Calu3 (cell line): ENCODE results near the gene GRAMD4. TPM values are rescaled to one million over a fixed set of nuclear protein-coding genes. Genes with fewer than 3 reads are reported as not detected.

ENCODE experiments used
- BruUV-seq: library from RNA; stranded (reverse); fragments of 400-500 nt; replicated peaks from 2 replicates; lab custom pipeline; 2021; lab: Mats Ljungman, UMichigan
- CTCF ChIA-PET: fragments of 300-600 bp; sonication (Branson Sonifier 250); formaldehyde crosslinking; loops from one replicate; lab custom pipeline; 2022; ENCODE audit warnings: antibody characterized with exemption; lab: Charles Lee
- DNase-seq: peaks from one replicate; pipeline ENCODE4 v3.0.0; 2022
- H3K27ac Mint-ChIP-seq: one replicate; pipeline ENCODE4 v1.8.0; 2022; ENCODE audit warnings: mixed read lengths; ENCODE audit not compliant: unreplicated experiment
- H3K27me3 Mint-ChIP-seq: one replicate; pipeline ENCODE4 v1.8.0; 2022; ENCODE audit warnings: mixed read lengths; ENCODE audit not compliant: unreplicated experiment
- H3K36me3 Mint-ChIP-seq: one replicate; pipeline ENCODE4 v1.8.0; 2022; ENCODE audit warnings: mild to moderate bottlenecking, moderate library complexity, mixed read lengths; ENCODE audit not compliant: insufficient read depth, unreplicated experiment
- H3K4me1 Mint-ChIP-seq: one replicate; pipeline ENCODE4 v1.8.0; 2022; ENCODE audit warnings: mild to moderate bottlenecking, low read depth, mixed read lengths; ENCODE audit not compliant: unreplicated experiment
- H3K4me3 Mint-ChIP-seq: one replicate; pipeline ENCODE4 v1.8.0; 2022; ENCODE audit warnings: mild to moderate bottlenecking, low read depth, moderate library complexity, mixed read lengths; ENCODE audit not compliant: unreplicated experiment
- H3K9me3 Mint-ChIP-seq: one replicate; pipeline ENCODE4 v1.8.0; 2022; ENCODE audit warnings: low read depth, mixed read lengths; ENCODE audit not compliant: unreplicated experiment
- intact Hi-C: fragments of 100-400 bp; cut with micrococcal nuclease; formaldehyde crosslinking; loops from one replicate; pipeline ENCODE4 v1.10.0; 2022; ENCODE audit not compliant: unreplicated experiment
- total RNA-seq: library from RNA; stranded (reverse); gene quantifications from 2 replicates; pipeline ENCODE4 v1.2.3, GENCODE V29; 2022
- TF ChIP-seq, protein P1 (sequence below): fragments of 200-600 bp; IDR thresholded peaks from one replicate; pipeline ENCODE4 v1.8.0; 2022; ENCODE audit warnings: antibody characterized with exemption; ENCODE audit not compliant: unreplicated experiment

The GRAMD4 gene
- total RNA-seq, 1 experiment from 2014 or later = 61.2 TPM

DNA sequence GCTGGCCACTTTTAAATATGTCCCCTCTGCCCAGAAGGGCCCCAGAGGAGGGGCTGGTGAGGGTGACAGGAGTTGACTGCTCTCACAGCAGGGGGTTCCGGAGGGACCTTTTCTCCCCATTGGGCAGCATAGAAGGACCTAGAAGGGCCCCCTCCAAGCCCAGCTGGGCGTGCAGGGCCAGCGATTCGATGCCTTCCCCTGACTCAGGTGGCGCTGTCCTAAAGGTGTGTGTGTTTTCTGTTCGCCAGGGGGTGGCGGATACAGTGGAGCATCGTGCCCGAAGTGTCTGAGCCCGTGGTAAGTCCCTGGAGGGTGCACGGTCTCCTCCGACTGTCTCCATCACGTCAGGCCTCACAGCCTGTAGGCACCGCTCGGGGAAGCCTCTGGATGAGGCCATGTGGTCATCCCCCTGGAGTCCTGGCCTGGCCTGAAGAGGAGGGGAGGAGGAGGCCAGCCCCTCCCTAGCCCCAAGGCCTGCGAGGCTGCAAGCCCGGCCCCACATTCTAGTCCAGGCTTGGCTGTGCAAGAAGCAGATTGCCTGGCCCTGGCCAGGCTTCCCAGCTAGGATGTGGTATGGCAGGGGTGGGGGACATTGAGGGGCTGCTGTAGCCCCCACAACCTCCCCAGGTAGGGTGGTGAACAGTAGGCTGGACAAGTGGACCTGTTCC is 46.5 kb downstream of the GRAMD4 start:
- intact Hi-C loops = loop anchor here (10.0 kb wide), 2 partner anchors 62 to 102 kb away; no protein-coding TSS in a partner anchor
- TF ChIP-seq, protein P1, sequence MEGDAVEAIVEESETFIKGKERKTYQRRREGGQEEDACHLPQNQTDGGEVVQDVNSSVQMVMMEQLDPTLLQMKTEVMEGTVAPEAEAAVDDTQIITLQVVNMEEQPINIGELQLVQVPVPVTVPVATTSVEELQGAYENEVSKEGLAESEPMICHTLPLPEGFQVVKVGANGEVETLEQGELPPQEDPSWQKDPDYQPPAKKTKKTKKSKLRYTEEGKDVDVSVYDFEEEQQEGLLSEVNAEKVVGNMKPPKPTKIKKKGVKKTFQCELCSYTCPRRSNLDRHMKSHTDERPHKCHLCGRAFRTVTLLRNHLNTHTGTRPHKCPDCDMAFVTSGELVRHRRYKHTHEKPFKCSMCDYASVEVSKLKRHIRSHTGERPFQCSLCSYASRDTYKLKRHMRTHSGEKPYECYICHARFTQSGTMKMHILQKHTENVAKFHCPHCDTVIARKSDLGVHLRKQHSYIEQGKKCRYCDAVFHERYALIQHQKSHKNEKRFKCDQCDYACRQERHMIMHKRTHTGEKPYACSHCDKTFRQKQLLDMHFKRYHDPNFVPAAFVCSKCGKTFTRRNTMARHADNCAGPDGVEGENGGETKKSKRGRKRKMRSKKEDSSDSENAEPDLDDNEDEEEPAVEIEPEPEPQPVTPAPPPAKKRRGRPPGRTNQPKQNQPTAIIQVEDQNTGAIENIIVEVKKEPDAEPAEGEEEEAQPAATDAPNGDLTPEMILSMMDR = no peak
- no peak overlapping the region for H3K27ac Mint-ChIP-seq
- CTCF ChIA-PET = no interaction called here
- no TSS peak for BruUV-seq
- H3K27me3 Mint-ChIP-seq = no peaks in the 10 kb centered on the region
- no peak overlapping the region for H3K4me3 Mint-ChIP-seq
- H3K4me1 Mint-ChIP-seq = peaks cover 2% of the 10 kb centered on the region
- H3K36me3 Mint-ChIP-seq = peaks cover 8% of the 10 kb centered on the region
- H3K9me3 Mint-ChIP-seq = no peaks in the 10 kb centered on the region
- no peak for DNase-seq

DNA sequence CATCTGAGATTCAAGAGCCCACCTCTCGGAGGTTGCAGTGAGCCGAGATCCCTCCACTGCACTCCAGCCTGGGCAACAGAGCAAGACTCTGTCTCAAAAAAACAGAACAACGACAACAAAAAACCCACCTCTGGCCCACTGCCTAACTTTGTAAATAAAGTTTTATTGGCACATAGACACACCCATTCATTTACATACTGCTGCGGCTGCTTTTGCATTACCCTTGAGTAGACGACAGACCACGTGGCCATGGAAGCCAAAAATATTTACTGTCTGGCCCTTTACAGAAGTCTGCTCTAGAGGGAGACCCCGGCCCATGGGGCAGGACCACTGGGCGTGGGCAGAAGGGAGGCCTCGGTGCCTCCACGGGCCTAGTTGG is 47.0 kb downstream of the GRAMD4 start:
- CTCF ChIA-PET = no interaction called here
- intact Hi-C loops = loop anchor here (10.0 kb wide), 2 partner anchors 62 to 102 kb away; no protein-coding TSS in a partner anchor
- TF ChIP-seq, protein P1 = no peak
- DNase-seq = no peak
- no peaks in the 10 kb centered on the region for H3K9me3 Mint-ChIP-seq
- H3K4me1 Mint-ChIP-seq = no peaks in the 10 kb centered on the region
- BruUV-seq = no TSS peak
- H3K27ac Mint-ChIP-seq = no peak overlapping the region
- H3K4me3 Mint-ChIP-seq = no peak overlapping the region
- peaks cover 8% of the 10 kb centered on the region for H3K36me3 Mint-ChIP-seq
- H3K27me3 Mint-ChIP-seq = no peaks in the 10 kb centered on the region

DNA sequence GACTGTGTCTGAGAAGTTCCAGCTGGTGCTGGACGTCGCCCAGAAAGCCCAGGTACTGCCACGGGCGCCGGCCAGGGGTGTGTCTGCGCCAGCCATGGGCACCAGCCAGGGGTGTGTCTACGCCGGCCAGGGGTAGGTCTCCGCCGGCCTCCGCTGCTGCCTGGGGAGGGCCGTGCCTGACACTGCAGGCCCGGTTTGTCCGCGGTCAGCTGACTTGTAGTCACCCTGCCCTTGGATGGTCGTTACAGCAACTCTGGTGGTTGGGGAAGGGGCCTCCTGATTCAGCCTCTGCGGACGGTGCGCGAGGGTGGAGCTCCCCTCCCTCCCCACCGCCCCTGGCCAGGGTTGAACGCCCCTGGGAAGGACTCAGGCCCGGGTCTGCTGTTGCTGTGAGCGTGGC is 47.9 kb downstream of the GRAMD4 start:
- Mint-ChIP-seq H3K9me3 (no peaks in the 10 kb centered on the region), H3K27me3 (no peaks in the 10 kb centered on the region), H3K4me1 (no peaks in the 10 kb centered on the region), H3K27ac (no peak overlapping the region), H3K36me3 (peaks cover 14% of the 10 kb centered on the region), H3K4me3 (no peak overlapping the region)
- BruUV-seq = no TSS peak
- TF ChIP-seq, protein P1 = no peak
- intact Hi-C loops = loop anchor here (10.0 kb wide), 2 partner anchors 63 to 103 kb away; no protein-coding TSS in a partner anchor
- no peak for DNase-seq
- CTCF ChIA-PET = no interaction called here

DNA sequence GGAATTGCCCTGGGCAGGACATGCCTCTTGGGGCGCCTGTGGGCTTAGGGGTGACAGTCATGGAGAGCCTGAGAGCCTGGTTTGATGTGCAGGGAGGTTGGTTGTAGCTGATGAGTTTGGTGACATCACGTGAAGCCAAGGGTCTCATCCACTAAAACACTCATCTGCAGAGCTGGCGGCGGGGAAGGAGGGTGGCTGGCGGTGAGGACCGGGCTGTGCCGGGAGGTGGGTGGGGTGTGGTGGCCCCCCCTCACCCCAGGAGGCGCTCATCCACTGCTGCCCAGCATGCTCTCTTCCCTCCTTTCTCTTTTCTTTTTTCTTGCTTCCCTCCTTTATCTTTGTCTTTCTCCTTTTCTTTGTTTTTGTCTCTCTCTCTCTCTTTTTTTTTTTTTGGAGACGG is 49.0 kb downstream of the GRAMD4 start:
- intact Hi-C loops = loop anchor here (10.0 kb wide), 2 partner anchors 64 to 104 kb away; no protein-coding TSS in a partner anchor
- Mint-ChIP-seq H3K9me3 (no peaks in the 10 kb centered on the region), H3K27ac (no peak overlapping the region), H3K36me3 (peaks cover 17% of the 10 kb centered on the region), H3K4me3 (no peak overlapping the region), H3K27me3 (no peaks in the 10 kb centered on the region), H3K4me1 (no peaks in the 10 kb centered on the region)
- DNase-seq = no peak
- TF ChIP-seq, protein P1 = no peak
- no TSS peak for BruUV-seq
- CTCF ChIA-PET = interaction anchor here (0.6 kb wide), 2 partner anchors 13 to 345 kb away, joined by 3 read pairs; no protein-coding TSS in a partner anchor
